Astrocyte of the spinal cord (primary cell): ENCODE measurements around the gene CCNG2.

Experiments
- DNase-seq: peaks from one replicate; pipeline ENCODE4 v3.0.0; 2011; ENCODE audit warnings: low read depth, low spot score
- H3K4me3 ChIP-seq: 2 replicates; pipeline ENCODE4 v1.5.1; 2011; ENCODE audit warnings: low read depth, mild to moderate bottlenecking, low read length, moderate library complexity
- in situ Hi-C: cut with HindIII; loops from 2 replicates; pipeline ENCODE4 v1.10.0; 2017; ENCODE audit warnings: low sequenced_read_pairs
- TF ChIP-seq, protein P1 (sequence below): IDR thresholded peaks from 2 replicates; pipeline ENCODE4 v1.5.1; 2012; ENCODE audit warnings: low read depth, mild to moderate bottlenecking, low read length, inconsistent platforms

The CCNG2 gene

GRCh38 chr4:77219266-77219665 lies 62.3 kb downstream of the CCNG2 start:
- DNase-seq, result no peak
- in situ Hi-C loops, result no loop called here
- no peak overlapping the region for H3K4me3 ChIP-seq
- TF ChIP-seq, protein P1, sequence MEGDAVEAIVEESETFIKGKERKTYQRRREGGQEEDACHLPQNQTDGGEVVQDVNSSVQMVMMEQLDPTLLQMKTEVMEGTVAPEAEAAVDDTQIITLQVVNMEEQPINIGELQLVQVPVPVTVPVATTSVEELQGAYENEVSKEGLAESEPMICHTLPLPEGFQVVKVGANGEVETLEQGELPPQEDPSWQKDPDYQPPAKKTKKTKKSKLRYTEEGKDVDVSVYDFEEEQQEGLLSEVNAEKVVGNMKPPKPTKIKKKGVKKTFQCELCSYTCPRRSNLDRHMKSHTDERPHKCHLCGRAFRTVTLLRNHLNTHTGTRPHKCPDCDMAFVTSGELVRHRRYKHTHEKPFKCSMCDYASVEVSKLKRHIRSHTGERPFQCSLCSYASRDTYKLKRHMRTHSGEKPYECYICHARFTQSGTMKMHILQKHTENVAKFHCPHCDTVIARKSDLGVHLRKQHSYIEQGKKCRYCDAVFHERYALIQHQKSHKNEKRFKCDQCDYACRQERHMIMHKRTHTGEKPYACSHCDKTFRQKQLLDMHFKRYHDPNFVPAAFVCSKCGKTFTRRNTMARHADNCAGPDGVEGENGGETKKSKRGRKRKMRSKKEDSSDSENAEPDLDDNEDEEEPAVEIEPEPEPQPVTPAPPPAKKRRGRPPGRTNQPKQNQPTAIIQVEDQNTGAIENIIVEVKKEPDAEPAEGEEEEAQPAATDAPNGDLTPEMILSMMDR, result no peak
